ENCODE results near the gene OPN3. TPM values are rescaled to one million over a fixed set of nuclear protein-coding genes. Genes with fewer than 3 reads are reported as not detected.

OPN3 gene
- polyA plus RNA-seq, 3 donors: 35.6 to 49.4 (median 40.6) TPM

DNA sequence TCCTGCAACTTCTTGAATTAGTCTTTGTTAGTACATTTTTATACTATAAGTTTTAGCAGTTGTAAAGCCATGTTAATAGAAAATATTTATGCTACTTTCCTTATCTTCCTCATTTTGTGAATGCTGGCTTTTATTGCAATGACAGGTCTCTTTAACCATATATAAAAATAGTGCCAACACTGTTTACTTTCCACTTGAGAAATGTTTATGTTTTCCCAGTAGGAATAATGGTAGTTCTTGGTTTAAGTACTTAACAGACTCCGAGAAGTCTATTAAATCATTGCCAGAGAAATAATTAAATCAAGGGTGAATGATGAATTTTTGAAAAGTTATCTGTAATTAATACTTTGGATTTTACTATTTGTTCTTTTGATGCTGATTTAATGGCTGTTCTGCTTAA lies 9.7 kb downstream of the OPN3 start:
- DNase-seq: no peak

DNA sequence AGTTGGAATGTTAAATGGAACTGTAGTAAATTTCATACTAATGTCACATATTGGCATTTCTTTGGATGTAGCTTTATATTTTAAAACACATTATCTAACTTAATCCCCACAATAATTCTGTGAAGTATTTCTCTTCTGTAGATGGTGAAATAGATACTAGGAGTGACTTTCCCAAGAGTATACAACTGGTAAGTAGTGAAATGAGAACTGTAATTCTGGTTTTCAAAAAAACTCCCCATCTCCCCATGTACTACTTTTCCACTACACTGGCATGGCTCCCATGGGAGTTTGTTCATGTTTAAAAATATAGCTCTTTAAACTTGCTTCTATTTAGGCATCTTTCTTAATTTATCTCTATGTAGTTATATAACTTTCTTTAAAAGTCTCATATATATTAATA lies 10.2 kb downstream of the OPN3 start:
- DNase-seq: no peak

DNA sequence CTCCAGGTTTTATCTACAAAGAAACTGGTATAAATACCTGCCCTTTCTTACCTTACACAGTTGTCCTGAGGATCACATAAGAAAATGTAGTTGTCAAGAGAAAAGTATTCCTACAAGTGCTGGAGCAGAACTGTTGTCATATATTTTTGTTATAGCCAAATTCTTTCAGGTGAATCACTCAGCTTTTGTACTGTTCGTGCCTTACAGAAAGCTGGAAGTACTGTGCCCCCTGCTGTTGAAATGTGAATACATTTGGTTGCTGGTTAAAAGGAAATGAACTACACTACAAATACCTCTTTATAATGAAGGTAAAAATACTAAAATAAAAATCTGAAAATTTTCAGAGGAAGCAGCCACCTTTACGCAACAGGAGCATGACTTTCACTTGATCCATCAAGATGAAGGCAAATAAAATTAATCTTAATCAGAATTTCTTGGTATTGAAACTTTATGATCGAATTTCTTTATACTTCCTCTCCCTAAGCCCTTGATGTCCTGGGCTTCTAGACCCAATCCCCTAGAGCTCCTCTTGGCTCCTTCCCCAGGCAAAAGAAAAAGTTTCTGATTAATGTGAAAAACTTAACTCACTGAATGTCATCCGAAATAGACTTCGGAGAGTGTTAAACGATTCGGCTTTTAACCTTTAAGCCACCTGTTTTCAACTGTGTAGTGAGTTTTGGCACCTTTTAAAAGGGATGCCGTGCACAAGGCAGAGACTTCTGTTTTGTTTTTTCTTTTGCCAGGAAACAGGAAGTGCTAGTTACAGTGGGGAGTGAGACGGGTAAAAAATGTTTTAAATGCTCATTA lies 12.5 kb downstream of the OPN3 start:
- no peak for DNase-seq

DNA sequence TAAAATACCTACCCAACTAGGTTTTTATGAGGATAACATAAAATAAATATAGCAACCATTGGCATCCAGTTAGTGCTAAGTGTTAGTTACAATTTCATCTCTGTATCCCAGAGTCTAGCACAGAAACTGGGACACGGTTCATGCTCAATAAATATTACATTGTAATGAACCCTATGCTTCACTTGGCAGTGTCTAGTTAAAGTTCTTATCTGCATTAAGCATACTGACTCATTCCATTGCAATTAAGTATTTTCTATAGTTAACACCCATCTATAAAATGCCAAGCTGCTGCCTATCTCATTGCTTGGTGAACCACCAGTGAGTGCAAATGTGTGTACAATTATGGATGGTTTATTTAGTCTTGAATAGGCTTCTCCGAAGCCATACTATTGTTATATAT lies 15.2 kb downstream of the OPN3 start:
- DNase-seq: no peak

DNA sequence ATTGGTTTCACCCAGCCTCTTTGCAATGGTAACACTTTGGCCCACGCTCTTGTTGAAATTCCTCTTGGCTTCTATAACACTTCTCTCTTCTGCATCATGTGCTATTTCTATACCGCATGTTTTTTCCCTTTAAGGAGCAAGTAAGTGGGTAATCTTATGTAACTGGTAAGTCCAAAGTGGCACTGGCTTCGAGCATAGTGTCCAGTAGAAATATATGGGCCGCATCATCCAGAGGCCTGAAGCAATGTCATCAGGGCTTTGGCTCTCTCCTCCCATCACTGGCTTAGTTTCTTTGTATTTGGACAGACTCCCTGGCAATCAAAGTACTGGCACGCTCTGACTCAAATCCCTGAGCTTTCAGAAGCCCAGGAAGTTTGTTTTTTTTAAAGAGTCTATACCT lies 17.5 kb downstream of the OPN3 start:
- DNase-seq: no peak

DNA sequence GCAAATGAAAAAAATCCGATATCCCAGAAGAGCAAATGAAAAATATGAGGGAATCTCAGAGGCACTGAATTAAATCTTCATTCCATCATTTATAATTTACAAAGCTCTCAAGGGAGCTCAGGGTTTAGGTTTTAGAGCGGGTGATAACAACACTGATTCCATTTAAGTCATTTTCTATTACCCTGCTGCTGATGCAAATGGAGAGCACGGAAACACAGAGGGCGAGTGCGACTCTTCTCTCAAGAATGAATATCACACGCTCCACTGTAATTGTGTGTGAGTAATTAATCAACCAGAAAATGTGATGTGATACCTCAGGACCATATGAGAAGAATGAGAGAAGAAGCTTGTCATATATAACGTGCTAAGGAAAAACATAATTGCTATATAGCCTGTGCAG lies 22.7 kb downstream of the OPN3 start:
- DNase-seq: no peak

DNA sequence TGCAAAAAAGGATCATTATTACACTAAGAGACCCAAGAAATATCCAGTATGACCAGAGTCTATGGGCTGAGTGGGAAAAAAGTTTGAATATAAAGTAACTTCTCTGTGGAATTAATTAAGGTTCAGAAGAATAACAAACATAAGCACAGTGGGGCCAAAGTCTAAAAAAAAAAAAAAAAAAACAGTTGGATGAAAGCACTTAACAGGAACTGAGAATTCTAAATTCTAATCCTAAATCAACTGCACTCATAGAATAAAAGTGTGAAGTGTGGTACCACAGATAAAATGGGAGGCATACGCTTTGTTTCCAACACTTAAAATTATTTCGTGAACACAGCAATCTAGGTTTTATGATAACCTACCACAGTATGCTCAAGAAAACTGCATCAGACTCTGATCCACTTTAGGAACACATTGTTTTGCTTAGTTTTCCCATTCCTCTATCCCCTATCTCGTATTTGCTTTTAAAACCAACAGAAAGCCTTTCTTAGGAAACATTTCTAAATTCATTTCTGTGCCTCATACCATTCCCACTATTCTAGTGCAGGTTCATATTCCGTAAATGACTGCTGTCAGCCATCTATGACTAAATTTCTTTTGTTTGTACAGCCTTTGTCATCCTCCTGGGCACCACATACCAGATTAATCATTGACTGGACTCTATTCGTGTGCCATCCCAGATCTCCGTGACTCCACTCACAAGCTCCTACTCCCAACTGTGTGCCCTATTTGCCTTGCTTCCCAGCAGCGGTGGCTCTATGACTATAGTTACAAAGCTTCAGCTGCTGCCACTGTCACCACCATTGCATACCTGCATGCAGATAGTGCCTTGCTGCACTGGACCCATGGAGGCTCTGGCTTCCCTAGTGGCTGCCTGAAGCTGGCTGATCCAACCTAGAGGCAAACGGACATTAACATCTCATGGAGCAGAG lies 24.9 kb downstream of the OPN3 start:
- DNase-seq: no peak

DNA sequence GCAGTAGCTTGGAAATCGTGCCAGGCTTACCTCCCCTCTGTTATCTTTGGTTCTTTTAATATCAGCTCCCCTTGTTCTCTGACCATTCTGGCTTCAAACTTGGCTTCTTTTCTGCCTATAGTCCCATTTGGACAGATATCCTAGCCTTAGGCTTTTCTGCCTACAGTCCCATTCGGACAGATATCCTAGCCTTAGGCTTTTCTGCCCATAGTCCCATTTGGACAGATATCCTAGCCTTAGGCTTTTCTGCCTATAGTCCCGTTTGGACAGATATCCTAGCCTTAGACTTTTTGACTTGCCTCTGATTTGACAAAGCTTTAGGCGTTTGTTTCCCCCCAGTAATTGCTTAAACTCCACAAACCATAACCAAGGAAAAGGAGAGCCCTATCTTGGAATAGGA lies 25.6 kb downstream of the OPN3 start:
- DNase-seq: no peak

DNA sequence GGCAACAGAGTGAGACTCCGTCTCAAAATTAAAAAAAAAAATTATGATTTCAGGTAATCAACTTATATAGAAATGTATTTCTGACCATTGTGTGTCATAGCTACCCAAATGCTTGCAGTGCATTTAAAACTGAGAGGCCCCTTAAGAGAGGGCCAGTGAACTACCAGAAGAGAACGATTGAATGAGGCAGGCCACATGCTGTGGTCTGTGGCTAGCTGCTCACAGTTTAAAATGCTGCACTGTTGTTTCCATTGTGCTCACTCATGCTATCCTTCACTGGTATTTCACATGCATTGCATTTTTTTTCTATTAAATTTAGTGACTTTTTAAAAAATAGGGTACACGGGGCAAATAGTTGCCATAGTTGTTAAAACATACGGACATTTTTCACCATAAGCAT lies 26.0 kb downstream of the OPN3 start:
- no peak for DNase-seq

DNA sequence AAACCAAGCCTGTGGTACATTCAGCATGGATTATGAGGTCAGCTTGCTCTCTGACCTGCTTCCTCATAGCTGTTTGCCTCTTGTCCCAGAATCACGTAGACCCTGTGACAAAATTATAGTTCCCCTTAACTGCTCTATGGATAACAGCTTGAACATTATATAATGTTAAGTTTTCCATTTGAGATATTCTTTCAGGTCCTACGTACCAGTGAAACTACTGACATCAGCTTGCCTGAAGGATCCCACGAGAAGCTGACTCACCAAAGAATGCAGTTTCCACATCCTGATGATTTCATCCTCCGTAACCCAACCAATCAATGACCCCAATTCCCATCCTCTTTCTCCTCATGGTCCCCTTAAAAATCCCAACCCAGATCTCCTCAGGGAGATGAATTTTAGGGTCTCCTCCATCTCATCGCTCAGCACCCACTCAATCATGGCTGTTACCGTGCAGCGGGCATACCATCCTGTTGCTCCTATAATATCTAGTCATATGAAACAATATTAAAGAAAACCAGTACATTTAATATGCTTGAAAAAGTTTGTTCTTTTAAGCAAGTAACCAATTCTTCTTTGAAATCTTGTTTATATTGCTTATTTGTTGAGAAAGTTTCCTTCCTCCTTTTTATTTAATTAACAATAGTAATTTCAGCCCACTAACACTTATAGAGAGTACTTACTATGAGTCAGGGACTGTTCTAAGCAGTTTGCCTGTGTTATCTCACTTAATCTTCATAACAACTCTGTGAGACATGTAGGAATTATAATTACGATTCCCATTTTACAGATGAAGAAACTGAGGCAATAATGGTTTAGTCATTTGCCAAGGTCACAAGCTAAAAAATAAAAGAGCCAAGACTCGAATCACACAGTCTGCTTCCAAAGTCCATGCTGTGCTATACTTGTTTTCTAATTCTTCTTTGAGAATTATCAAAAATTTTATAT lies 27.4 kb downstream of the OPN3 start:
- DNase-seq: no peak

DNA sequence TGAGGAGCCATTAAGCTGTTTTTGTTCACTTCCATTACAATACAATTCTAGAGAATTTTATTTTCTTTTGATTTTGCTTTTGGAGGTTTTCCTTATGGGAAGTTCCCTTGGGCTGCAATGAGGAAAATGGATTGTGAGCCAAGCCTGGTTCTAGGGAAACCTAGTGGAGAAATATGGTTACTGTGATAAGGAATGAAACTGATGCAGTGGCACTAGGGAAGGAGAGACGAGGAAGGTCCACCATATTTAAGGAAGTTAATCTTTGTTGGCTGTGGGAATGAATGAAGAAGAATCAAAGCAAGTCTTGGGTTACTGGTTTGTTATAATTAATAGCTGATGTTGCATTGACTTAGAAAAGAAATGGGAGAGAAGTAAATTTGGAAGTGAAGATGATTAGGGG lies 28.4 kb downstream of the OPN3 start:
- no peak for DNase-seq

DNA sequence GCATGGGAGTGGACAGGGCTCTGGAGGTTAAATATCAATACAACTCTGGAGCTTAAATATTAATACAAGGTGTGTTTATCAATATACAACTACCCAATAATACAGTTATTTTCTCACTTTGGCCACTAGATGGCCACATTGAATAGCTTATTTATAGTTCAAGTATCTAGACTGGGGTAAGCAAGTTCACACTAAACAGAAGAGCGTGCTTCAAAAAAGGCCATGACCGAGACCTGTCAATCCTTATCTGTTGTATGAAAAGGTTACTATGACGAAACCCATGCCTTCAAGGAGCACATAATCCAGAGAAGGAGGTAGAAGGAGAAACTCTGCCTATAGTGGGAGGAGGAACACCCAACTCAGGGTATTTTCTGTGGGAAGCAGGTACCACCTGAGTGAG lies 29.1 kb downstream of the OPN3 start:
- peak; percentile 52 for DNase-seq

DNA sequence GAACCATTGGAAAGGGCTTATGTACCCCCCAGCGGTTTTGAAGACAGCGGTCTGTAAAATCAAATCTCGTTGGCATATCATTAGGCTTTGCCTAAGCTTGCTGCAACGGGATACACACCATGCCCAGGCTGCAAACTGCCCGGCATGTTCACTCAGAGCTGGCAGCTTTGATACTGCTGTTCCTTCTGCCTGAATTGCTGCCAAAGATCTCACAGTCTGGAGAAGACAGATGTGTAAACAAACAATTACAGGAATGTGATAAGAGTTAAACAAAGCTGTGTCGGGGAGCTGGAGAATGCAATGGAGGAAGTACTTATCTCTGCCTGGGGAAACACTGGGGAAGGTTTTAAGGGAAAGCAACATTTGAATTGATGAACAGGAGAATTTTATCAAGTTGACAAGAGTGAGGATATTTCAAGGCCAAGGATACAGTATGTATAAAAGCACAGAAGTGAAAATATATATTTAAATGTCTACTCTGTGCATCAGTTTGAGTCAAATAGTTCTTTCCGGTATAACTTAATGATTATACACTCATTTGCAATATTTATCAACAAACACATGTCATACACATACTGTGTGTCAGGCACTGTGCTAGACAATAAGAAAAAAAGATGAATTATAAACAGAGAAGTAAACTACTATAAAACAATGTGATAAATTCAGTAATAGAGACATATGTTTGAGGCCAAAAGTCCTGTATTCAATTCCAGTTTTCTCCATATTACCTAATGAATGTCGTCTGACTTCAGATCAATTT lies 29.9 kb downstream of the OPN3 start:
- DNase-seq: no peak

DNA sequence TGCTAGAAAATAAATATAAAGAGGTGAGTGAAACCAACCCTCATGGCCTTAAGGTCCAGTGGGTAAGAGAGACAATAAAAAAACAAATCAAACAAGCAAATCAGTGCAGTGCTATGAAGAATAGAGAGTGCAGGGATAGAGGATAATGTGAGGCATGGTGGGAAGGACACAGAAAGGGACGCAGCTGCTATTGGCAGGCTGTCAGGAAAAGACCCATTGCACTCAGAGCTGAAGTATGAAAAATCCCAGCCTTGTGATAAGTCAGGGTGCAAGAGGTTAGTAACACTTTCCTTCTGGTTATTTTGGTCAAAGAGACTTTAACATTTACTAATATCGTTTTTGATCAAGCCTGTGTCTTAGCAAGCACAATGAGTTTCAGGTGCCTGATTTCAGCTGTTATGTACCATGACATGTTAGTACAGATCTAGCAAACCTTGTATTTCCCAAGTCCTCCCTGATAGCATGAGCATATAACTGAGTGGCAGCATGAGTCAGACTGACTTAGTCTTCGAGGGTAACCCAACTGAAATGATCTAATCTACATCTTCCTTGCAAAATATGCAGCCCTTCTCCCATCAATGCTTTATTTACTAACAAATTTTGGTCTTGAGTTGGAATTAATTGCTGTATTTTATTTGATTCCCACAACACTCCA lies 31.7 kb downstream of the OPN3 start:
- DNase-seq: no peak

DNA sequence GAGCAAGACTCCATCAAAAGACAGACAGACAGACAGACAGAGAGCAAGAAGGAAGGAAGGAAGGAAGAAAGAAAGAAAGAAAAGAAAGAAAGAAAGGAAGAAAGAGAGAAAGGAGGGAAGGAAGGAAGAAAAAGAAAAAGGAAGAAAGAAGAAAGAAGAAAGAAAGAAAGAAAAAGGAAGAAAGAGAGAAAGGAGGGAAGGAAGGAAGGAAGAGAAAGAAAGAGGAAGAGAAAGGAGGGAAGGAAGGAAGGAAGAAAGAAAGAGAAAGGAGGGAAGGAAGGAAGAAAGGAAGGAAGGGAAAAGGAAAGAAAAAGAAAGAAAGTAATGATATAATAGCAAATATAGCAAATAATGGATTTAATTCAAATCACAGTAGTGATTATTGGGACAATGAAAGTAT lies 32.7 kb downstream of the OPN3 start:
- no peak for DNase-seq

DNA sequence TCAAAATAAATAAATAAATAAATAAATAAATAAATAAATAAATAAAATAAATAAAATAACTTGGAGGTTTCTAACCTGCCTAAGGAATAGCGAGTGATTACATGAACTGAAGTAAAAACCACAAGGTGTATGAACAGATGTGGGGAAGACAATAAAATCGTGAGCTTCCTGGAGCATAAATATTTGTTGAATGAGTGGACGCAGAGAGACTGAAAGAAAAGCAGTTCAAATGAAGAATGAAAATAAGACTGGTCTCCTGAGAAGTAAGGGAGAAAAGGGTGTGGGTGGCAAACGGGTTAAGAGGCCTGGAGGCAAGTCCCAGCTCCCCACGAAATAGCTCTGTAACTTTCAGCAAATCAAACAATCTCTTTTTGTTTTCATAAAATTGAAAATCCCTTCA lies 33.6 kb downstream of the OPN3 start:
- DNase-seq: no peak

DNA sequence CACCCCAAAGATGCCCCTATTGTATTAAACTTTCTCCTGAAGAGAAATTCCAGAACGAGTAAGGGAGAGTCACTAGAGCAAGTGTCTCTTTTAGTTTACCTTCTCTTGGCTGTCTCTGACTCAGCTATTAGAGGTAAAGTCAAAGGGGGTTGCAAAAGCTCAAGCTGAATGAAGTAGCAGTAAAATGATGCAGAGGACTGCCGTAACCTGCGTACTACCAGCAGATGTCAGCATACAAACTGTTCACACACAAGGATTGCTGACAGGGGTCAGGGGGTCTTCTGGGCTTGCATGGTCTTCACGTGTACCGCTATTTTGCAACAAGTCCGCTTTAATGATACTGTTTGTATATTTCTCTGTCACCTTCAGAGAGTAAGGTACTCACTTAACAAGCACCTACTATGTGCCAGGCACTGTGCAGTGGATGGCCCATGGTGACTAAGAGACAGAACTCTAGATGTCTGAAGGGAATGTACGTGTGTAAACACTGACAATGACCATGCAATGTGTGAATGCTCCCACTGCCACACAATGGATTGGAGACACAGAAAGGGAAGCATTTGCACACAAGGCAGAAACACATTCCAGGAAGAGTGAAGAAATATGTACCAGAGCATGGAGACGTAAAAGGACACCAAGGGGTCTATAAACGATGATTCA lies 34.9 kb downstream of the OPN3 start:
- no peak for DNase-seq

DNA sequence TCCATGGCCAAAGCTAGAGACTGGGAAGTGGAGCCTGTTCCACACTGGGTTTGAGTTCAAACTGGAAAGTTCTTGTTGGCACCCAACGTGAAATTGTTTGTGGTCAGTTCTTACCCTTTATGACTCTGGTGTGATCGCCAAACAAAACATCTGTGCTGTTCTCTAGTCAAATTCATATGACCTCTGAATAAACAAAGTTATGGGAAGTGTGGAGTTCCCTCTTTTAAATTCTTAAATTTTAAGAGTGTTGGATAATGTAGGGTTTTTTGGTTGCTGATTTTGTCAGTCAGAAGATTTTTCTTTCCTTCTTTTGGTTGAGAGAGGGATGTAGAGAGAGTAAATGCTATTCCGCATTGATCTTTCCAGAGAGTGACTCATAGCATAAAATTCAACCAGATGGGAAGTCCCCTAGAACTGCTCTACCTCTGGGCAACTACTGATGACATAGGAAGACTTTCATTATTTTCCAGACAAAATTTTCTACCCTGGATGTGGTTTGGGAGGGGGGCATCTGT lies 36.4 kb downstream of the OPN3 start:
- no peak for DNase-seq

DNA sequence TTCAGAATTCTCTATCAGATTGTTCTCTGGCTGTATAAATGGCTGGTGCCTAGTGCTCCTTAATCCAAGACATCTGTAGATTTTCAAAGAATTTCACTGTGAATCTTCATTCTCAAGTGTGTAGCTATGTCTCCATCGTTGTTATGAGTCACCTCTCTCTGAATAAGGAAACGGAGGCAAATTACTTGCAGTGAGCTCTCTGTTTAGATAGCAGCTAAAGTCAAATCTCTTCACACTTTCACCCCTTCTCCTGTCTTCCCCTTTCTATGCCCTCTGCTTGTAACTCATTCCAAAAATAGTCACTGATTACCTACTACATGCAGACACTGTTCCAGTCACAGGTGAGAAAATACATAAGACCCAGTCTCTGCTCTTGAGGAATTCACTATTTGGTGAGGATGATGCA lies 39.7 kb downstream of the OPN3 start:
- DNase-seq: no peak

DNA sequence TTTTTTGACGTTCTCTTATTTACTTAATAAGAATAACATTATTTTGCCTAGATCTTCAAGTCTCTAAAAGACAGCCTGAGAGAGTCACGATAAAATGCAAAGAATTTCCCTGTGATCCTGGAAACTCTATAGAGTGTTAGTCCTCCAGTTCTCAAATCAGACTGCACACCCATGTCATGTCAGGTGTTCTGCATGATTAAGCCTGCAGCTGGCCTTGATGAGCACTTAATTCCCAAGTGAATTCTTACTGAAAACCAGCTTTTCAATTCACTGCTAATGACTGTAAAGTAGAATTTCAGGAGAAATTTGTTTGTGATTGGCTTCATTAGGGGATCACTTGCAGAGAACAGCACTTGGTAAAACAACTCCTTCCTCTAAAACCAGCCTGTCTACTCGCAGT lies 41.9 kb downstream of the OPN3 start:
- no peak for DNase-seq
